ENCODE data around the gene SLC9A8.

DNA sequence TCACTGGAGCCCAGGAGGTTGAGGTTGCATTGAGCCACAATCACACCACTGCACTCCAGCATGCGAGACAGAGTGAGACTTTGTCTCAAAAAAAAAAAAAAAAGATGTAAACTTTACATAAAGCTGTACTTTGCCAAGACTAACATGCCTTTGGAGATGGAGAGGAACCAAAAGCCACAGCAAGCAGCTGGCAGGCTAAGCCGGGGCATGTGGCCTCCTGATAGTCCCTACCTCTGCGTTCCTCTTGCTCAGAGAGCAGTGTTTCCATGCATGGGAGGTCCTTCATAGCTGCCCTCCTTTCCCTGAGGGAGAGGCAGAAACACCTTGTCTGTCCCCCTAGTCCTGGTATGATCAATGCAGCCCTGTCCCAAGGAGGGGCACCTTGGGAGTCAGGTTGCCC lies 67.5 kb downstream of the SLC9A8 start:
- TF ChIP-seq, protein P1, sequence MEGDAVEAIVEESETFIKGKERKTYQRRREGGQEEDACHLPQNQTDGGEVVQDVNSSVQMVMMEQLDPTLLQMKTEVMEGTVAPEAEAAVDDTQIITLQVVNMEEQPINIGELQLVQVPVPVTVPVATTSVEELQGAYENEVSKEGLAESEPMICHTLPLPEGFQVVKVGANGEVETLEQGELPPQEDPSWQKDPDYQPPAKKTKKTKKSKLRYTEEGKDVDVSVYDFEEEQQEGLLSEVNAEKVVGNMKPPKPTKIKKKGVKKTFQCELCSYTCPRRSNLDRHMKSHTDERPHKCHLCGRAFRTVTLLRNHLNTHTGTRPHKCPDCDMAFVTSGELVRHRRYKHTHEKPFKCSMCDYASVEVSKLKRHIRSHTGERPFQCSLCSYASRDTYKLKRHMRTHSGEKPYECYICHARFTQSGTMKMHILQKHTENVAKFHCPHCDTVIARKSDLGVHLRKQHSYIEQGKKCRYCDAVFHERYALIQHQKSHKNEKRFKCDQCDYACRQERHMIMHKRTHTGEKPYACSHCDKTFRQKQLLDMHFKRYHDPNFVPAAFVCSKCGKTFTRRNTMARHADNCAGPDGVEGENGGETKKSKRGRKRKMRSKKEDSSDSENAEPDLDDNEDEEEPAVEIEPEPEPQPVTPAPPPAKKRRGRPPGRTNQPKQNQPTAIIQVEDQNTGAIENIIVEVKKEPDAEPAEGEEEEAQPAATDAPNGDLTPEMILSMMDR (conservative IDR thresholded peaks at IDR 0.05 in 1 of 2, IDR thresholded peaks at IDR 0.05 in 1 of 2; ENCODE audit: extremely low read depth in 1 of 2, insufficient read depth in 1 of 2, low read depth in 1 of 2, low read length in 2 of 2) = no peak
- no peak for TF ChIP-seq EZH2 (IDR thresholded peaks at IDR 0.05; ENCODE audit: borderline replicate concordance, low read length)

Measured in mammary epithelial cell (primary cell).